Breast epithelium (tissue), 4 donors: ENCODE results near the gene MAP3K15. TPM values are rescaled to one million over a fixed set of nuclear protein-coding genes. Genes with fewer than 3 reads are reported as not detected.

Experiments used
- DNase-seq, 2 donors: peaks; one replicate each; pipeline ENCODE4 v3.0.0-alpha.2; 2019; ENCODE audit warnings: low spot score in 2 of 2
- H3K27ac ChIP-seq, 2 donors: fragments of 200-600 bp; sonication (generic) in 1 of 2; one replicate each; pipeline ENCODE4 v1.5.1; 2016 to 2019; ENCODE audit warnings: mild to moderate bottlenecking in 1 of 2
- H3K27me3 ChIP-seq, 2 donors: fragments of 200-600 bp; sonication (generic) in 1 of 2; one replicate each; pipeline versions ENCODE4 v1.5.1 to v1.6.0; 2017 to 2019; ENCODE audit warnings: control low read depth in 1 of 2, mild to moderate bottlenecking in 1 of 2
- H3K36me3 ChIP-seq: fragments of 200-600 bp; one replicate; pipeline ENCODE4 v1.5.1; 2019
- H3K4me1 ChIP-seq, 2 donors: fragments of 200-600 bp; sonication (generic); one replicate each; pipeline ENCODE4 v1.5.1; 2016 to 2019; ENCODE audit warnings: control low read depth in 1 of 2
- H3K4me3 ChIP-seq, 3 donors: fragments of 200-600 bp; sonication (generic); 1 replicate in 2 of 3; 2 replicates in 1 of 3; pipeline ENCODE4 v1.5.1; 2016 to 2019; ENCODE audit warnings: mild to moderate bottlenecking in 3 of 3, moderate library complexity in 2 of 3
- H3K9me3 ChIP-seq, 2 donors: fragments of 200-600 bp; sonication (generic) in 1 of 2; one replicate each; pipeline ENCODE4 v1.5.1; 2016 to 2019; ENCODE audit warnings: control low read depth in 1 of 2
- POLR2A ChIP-seq: fragments of 450-650 bp; IDR thresholded peaks from one replicate; pipeline ENCODE4 v1.6.1; 2016; ENCODE audit warnings: antibody characterized with exemption, mild to moderate bottlenecking, moderate library complexity
- POLR2AphosphoS5 ChIP-seq, 3 donors: sonication (generic); formaldehyde crosslinking; IDR thresholded peaks; one replicate each; pipeline ENCODE4 v1.6.1; 2017; ENCODE audit warnings: antibody characterized with exemption in 3 of 3
- intact Hi-C: fragments of 100-400 bp; cut with DNase I; formaldehyde crosslinking; loops from one replicate; pipeline ENCODE4 v1.15.1; 2023; ENCODE audit warnings: low total_unique reads
- total RNA-seq, 3 donors: library from RNA; depleted of rRNA; stranded (reverse); fragments of >200 nt; gene quantifications; one replicate each; pipeline ENCODE4 v1.1.0, GENCODE V29; 2016
- TF ChIP-seq, protein P1 (sequence below), 3 donors: fragments of 450-650 bp; IDR thresholded peaks; one replicate each; pipeline ENCODE4 v1.5.1; 2016 to 2017; ENCODE audit warnings: antibody characterized with exemption in 3 of 3, mild to moderate bottlenecking in 3 of 3, moderate library complexity in 3 of 3

MAP3K15 gene
- total RNA-seq, 3 donors from 2014 or later: not detected

DNA sequence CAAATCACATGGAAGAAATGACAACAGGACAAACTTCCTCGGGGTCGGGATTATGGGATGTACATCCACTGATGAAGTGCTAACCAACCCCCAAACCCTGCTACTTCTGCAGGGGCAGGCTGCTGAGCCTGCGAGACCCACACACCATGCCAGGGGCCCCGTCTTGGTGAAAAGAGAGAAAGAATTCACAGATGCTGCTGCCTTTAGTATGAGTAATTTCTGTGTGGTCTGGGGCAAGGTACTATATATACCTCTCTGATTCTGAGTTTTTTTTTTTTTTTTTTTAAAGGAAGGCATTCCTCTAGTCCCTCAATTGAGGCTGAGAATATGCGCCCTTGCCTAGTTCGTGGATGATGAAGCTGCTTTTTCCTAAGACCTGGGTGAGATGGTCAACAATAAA, 146.7 kb downstream of the MAP3K15 start:
- no peaks in the 10 kb centered on the region for H3K36me3 ChIP-seq
- intact Hi-C loops: no loop called here
- H3K9me3 ChIP-seq: peaks cover 0 to 2% of the 10 kb centered on the region in 2 donors
- no peak overlapping the region for H3K27ac ChIP-seq
- TF ChIP-seq, protein P1, sequence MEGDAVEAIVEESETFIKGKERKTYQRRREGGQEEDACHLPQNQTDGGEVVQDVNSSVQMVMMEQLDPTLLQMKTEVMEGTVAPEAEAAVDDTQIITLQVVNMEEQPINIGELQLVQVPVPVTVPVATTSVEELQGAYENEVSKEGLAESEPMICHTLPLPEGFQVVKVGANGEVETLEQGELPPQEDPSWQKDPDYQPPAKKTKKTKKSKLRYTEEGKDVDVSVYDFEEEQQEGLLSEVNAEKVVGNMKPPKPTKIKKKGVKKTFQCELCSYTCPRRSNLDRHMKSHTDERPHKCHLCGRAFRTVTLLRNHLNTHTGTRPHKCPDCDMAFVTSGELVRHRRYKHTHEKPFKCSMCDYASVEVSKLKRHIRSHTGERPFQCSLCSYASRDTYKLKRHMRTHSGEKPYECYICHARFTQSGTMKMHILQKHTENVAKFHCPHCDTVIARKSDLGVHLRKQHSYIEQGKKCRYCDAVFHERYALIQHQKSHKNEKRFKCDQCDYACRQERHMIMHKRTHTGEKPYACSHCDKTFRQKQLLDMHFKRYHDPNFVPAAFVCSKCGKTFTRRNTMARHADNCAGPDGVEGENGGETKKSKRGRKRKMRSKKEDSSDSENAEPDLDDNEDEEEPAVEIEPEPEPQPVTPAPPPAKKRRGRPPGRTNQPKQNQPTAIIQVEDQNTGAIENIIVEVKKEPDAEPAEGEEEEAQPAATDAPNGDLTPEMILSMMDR (IDR thresholded peaks at IDR 0.05): no peak
- TF ChIP-seq POLR2A (no peak), POLR2AphosphoS5 (IDR thresholded peaks at IDR 0.05) (no peak)
- H3K27me3 ChIP-seq: peaks cover 0 to 5% of the 10 kb centered on the region in 2 donors
- H3K4me1 ChIP-seq: no peaks in the 10 kb centered on the region
- no peak overlapping the region for H3K4me3 ChIP-seq
- DNase-seq: no peak

DNA sequence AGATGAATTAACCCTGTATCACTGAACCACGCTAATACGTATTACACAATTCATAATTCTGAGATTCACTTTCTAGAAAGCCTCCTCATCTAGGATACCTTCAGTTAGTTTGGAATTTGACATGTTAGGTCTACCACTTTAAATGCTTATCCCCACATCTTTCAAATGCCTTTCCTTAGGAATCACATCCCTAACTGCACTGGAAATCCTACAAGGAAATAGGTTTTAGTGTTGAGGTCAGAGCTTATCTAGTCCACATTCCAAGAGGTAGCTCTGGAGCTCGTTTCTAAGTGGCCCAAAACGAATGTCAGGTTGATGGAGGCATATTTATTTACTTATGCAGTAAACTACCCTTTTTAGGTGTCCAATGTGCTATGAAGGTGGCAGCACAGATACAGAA, 153.6 kb downstream of the MAP3K15 start:
- no peak for TF ChIP-seq POLR2A
- TF ChIP-seq, protein P1 (IDR thresholded peaks at IDR 0.05): no peak
- no peak for TF ChIP-seq POLR2AphosphoS5 (IDR thresholded peaks at IDR 0.05)
- no peak overlapping the region for H3K27ac ChIP-seq
- no peak for DNase-seq
- no peaks in the 10 kb centered on the region for H3K36me3 ChIP-seq
- no peaks in the 10 kb centered on the region for H3K27me3 ChIP-seq
- no peak overlapping the region for H3K4me3 ChIP-seq
- intact Hi-C loops: no loop called here
- no peaks in the 10 kb centered on the region for H3K4me1 ChIP-seq
- no peaks in the 10 kb centered on the region for H3K9me3 ChIP-seq

- intact Hi-C loops: no loop called here
- no peak overlapping the region for H3K4me3 ChIP-seq
- H3K4me1 ChIP-seq: no peaks in the 10 kb centered on the region
- no peak for TF ChIP-seq POLR2A
- TF ChIP-seq POLR2AphosphoS5 (IDR thresholded peaks at IDR 0.05): no peak
- TF ChIP-seq, protein P1 (IDR thresholded peaks at IDR 0.05): no peak
- DNase-seq: no peak
- no peaks in the 10 kb centered on the region for H3K27me3 ChIP-seq
- H3K9me3 ChIP-seq: no peaks in the 10 kb centered on the region
- H3K27ac ChIP-seq: no peak overlapping the region
- H3K36me3 ChIP-seq: peaks cover 2% of the 10 kb centered on the region
These were observed 154.4 kb downstream of the MAP3K15 start for GRCh38 chrX:19360903-19361302.

DNA sequence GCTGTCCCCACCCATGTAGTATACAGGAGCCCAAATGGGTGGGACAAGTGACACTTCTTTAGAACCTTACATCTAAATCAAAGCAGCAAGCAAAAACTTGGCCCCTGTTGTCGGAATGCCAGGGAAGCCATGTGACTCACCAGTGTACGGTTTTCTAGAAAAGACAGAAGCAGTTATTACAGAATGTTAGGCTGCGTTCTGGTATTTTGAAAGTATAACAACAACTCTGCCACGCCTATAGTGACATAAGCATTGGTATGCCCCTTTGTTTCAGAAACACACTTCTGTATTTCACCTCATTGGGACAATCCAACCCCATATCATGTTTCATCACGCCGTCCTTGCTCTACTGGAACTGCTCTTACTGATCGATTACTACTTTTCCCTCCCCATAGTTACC, 156.8 kb downstream of the MAP3K15 start:
- no peak overlapping the region for H3K27ac ChIP-seq
- no peak overlapping the region for H3K4me3 ChIP-seq
- no peaks in the 10 kb centered on the region for H3K9me3 ChIP-seq
- intact Hi-C loops: no loop called here
- H3K4me1 ChIP-seq: no peaks in the 10 kb centered on the region
- DNase-seq: no peak
- TF ChIP-seq, protein P1 (IDR thresholded peaks at IDR 0.05): no peak
- H3K27me3 ChIP-seq: peaks cover 0 to 10% of the 10 kb centered on the region in 2 donors
- H3K36me3 ChIP-seq: peaks cover 2% of the 10 kb centered on the region

DNA sequence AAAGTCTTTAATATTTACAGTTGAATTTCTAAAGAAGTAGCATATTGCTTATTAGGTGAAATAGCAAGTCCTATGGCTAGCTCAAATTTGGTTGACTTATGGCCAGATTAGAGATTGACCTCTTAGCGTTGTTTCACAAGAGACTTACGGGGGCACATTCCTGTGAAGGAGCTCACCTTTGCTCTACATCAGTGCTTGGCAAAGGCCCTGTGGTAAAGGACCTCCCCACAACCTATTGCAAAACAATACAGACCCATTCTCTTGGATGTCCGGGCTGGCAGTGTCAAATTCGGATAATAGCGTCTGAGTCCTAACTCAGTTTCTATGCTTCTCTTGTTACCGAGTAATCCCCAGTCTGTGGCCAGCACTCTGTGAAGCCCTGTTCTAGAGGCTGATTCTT, 160.7 kb downstream of the MAP3K15 start:
- Histone ChIP-seq H3K9me3 (no peaks in the 10 kb centered on the region), H3K36me3 (peaks cover 2% of the 10 kb centered on the region), H3K27me3 (peaks cover 0 to 10% of the 10 kb centered on the region in 2 donors), H3K4me1 (no peaks in the 10 kb centered on the region), H3K27ac (no peak overlapping the region), H3K4me3 (no peak overlapping the region)
- TF ChIP-seq, protein P1 (IDR thresholded peaks at IDR 0.05): no peak
- no peak for TF ChIP-seq POLR2AphosphoS5 (IDR thresholded peaks at IDR 0.05)
- TF ChIP-seq POLR2A: no peak
- DNase-seq: no peak
- intact Hi-C loops: no loop called here
